Neutrophil (primary cell): Measurements from ENCODE around the gene OSMR.

Experiments
- H3K27ac ChIP-seq: fragments of 200-600 bp; sonication (generic); 2 replicates; pipeline ENCODE4 v1.5.1; 2016; ENCODE audit warnings: mild to moderate bottlenecking, moderate library complexity
- H3K27me3 ChIP-seq: fragments of 200-600 bp; sonication (generic); 2 replicates; pipeline ENCODE4 v1.6.0; 2016; ENCODE audit warnings: mild to moderate bottlenecking
- H3K36me3 ChIP-seq: fragments of 200-600 bp; sonication (generic); 2 replicates; pipeline ENCODE4 v1.5.1; 2017
- H3K4me1 ChIP-seq, 2 experiments: fragments of 200-600 bp in 1 of 2; sonication (generic) in 1 of 2; 1 replicate in 1 of 2; 2 replicates in 1 of 2; pipeline versions ENCODE4 v1.5.1 to v1.6.1; 2013 to 2016; ENCODE audit warnings: low read depth in 1 of 2, low read length in 1 of 2, mild to moderate bottlenecking in 1 of 2, moderate library complexity in 1 of 2; ENCODE audit not compliant: control insufficient read depth in 1 of 2, insufficient read depth in 1 of 2
- H3K4me3 ChIP-seq, 2 experiments: fragments of 200-600 bp in 1 of 2; sonication (generic) in 1 of 2; 1 replicate in 1 of 2; 2 replicates in 1 of 2; pipeline ENCODE4 v1.5.1; 2013 to 2016; ENCODE audit warnings: low read depth in 1 of 2, low read length in 1 of 2, mild to moderate bottlenecking in 1 of 2, moderate library complexity in 1 of 2
- H3K9me3 ChIP-seq: fragments of 200-600 bp; sonication (generic); 2 replicates; pipeline ENCODE4 v1.5.1; 2016
- TF ChIP-seq, protein P1 (sequence below): fragments of 200-600 bp; sonication (generic); IDR thresholded peaks from 2 replicates; pipeline ENCODE4 v1.5.1; 2016; ENCODE audit warnings: antibody characterized with exemption

OSMR gene

DNA sequence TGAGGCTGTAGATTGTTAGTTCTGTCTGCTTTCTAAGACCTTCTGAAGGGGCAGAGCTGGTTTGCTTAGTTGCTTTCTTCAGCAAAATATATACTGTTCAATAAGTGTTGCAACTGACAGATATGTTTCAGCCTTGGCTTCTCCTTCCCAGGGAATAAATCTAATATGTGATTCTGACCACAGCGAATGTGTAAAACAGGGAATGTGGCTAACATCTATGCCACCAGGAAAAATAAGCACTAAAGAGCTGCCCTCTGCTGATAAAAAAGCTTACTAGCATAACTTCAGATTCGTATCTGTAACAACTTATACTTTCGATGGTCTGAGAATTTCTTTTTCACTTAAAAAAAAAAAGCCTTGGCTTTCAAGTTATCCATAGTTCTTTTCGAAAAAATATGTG is 13.0 kb upstream of the OSMR start:
- no peaks in the 10 kb centered on the region for H3K36me3 ChIP-seq
- H3K27me3 ChIP-seq, result peaks cover 41% of the 10 kb centered on the region
- H3K4me3 ChIP-seq, result no peak overlapping the region
- H3K27ac ChIP-seq, result no peak overlapping the region
- TF ChIP-seq, protein P1, sequence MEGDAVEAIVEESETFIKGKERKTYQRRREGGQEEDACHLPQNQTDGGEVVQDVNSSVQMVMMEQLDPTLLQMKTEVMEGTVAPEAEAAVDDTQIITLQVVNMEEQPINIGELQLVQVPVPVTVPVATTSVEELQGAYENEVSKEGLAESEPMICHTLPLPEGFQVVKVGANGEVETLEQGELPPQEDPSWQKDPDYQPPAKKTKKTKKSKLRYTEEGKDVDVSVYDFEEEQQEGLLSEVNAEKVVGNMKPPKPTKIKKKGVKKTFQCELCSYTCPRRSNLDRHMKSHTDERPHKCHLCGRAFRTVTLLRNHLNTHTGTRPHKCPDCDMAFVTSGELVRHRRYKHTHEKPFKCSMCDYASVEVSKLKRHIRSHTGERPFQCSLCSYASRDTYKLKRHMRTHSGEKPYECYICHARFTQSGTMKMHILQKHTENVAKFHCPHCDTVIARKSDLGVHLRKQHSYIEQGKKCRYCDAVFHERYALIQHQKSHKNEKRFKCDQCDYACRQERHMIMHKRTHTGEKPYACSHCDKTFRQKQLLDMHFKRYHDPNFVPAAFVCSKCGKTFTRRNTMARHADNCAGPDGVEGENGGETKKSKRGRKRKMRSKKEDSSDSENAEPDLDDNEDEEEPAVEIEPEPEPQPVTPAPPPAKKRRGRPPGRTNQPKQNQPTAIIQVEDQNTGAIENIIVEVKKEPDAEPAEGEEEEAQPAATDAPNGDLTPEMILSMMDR, result no peak
- H3K4me1 ChIP-seq, result no peaks in the 10 kb centered on the region
- no peaks in the 10 kb centered on the region for H3K9me3 ChIP-seq

DNA sequence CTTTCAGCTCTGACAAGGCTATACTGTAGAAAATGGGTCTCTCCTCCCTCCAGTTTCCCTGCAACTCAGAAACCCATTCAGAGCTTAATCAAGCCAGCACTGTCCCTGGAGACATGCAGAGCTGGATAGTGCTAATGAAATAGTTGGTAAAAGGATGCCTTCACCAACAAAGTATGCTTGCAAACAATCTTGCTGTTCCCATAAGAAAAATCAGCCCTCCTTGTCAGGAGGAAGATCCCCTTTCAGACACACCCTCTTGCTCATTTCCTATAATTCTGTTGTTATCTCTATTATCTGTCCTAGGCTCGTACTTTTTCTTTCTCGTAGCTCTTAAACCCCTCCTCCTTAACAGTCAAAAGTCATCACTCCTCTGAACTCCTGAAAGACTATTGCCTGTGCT is 9.9 kb upstream of the OSMR start:
- Histone ChIP-seq H3K4me3 (no peak overlapping the region), H3K36me3 (no peaks in the 10 kb centered on the region), H3K27me3 (peaks cover 53% of the 10 kb centered on the region), H3K27ac (no peak overlapping the region), H3K4me1 (no peaks in the 10 kb centered on the region), H3K9me3 (no peaks in the 10 kb centered on the region)
- TF ChIP-seq, protein P1, result no peak

DNA sequence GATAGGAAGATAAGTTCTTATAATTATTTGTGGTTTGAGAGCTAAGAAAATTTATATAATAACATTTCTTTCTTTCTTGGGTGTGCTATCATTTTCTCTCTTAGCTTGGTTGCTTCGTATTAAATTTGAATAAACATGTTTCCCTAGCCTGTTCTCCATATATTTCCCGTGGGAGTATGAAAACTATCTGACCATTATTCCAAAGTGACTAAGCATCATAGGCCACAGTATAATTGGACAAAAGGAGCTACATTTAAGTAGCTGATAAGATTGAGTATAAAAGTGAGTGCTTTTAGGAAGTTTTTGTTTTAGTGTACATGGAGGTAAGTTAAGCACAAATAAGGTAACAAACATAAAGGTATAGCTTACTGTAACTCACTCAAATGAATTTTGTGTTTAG is 8.4 kb upstream of the OSMR start:
- Histone ChIP-seq H3K4me3 (no peak overlapping the region), H3K4me1 (no peaks in the 10 kb centered on the region), H3K36me3 (no peaks in the 10 kb centered on the region), H3K9me3 (no peaks in the 10 kb centered on the region), H3K27me3 (peaks cover 69% of the 10 kb centered on the region), H3K27ac (no peak overlapping the region)
- TF ChIP-seq, protein P1, result no peak

DNA sequence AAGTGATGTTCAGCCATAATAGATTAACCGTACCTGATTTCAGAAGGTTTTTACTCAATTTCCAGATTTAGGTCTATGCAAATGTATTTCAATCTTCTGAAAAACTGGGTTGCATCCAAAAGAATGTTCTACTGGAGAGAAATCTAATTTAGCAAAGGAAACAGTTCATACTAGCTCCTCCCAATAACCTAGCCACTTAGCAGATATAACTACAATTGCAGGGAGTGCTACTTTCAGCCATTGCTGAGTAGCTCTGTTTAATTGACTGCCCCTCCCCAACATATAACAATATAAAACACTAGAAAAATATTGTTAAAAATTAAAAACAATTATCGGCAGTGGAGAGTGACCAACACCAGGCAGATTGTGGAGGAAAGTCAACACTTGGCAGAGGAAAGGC is 7.9 kb upstream of the OSMR start:
- Histone ChIP-seq H3K9me3 (no peaks in the 10 kb centered on the region), H3K36me3 (no peaks in the 10 kb centered on the region), H3K4me3 (no peak overlapping the region), H3K27me3 (peaks cover 74% of the 10 kb centered on the region), H3K27ac (no peak overlapping the region), H3K4me1 (no peaks in the 10 kb centered on the region)
- TF ChIP-seq, protein P1, result no peak

DNA sequence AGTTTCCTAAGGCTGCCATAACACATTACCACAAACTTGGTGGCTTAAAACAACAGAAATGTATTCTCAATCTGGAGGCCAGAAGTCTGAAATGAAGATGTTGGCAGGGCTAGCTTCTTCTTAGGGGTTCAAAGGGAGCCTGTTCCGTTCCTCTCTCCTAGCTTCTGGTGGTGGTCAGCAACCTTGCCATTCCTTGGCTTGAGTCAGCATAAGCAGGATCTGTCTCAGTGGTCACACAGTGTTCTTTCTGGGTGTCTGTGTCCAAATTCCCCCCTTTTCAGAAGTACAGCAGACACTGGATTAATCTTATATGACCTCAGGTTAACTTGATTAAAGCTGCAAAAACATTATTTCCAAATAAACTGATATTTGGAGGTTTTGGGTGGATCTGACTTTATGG is 2.1 kb upstream of the OSMR start:
- no peak overlapping the region for H3K27ac ChIP-seq
- peaks cover 95% of the 10 kb centered on the region for H3K27me3 ChIP-seq
- TF ChIP-seq, protein P1, result no peak

DNA sequence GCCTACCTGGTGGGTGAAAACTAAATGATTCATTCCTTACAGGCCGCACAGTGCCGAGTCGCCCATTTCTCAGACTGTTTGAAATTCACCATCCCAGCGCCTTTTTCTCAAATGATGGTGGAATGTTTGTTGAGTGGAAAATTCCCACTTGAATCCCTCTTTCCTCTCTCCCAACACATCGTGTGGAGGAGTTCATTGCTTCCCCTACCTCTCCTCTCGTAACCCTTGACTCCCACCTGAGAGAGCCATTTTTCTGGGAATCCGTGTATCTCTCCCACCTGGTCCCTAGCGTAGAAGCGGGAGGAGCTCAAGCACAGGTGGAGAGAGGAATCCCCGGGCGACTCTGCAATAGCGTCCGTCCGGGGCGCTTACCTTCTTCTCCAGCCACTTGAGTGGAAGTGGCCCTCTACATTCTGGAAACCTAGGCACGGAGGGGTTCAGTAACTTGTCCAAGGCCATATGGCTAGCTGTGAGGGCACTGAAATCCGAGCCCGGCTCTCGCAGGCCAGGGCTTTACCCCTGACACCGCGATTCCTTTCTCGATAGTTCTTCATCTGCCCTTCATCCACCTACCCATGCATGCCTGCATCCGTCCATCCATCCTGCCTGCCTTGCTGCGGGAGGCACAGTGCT is 683 bp downstream of the OSMR start:
- no peak overlapping the region for H3K4me3 ChIP-seq

More for the DNA sequence above, 2.1 kb upstream of the OSMR start:
- Histone ChIP-seq H3K4me3 (no peak overlapping the region), H3K4me1 (peaks cover 4 to 10% of the 10 kb centered on the region in 2 experiments), H3K36me3 (no peaks in the 10 kb centered on the region), H3K9me3 (no peaks in the 10 kb centered on the region)

More for the DNA sequence above, 683 bp downstream of the OSMR start:
- H3K36me3 ChIP-seq, result no peaks in the 10 kb centered on the region
- no peaks in the 10 kb centered on the region for H3K9me3 ChIP-seq
- TF ChIP-seq, protein P1, result no peak
- H3K27ac ChIP-seq, result no peak overlapping the region
- peaks cover 4 to 10% of the 10 kb centered on the region in 2 experiments for H3K4me1 ChIP-seq
- H3K27me3 ChIP-seq, result peaks cover 99% of the 10 kb centered on the region
